Stimulated activated effector memory CD8-positive, alpha-beta T cell treated with anti-CD3 and anti-CD28 coated beads, Interleukin-12 subunit alpha, Interleukin-12 subunit beta, amount 100 ng/mL, for 72 hours (primary cell): ENCODE results near the gene C20orf141.
"Not testable (repeated sequence)": the region's sequence is repeated elsewhere in the genome, so short reads cannot be mapped to it uniquely, and the experiment has no call there.

Experiments used
- ATAC-seq: fragments of 150-1000 bp; cut with Tn5 transposase; 2 replicates; pipeline ENCODE4 v1.10.0; 2021
- DNase-seq, 2 donors: peaks; one replicate each; pipeline ENCODE4 v3.0.0; 2021 to 2022; ENCODE audit warnings: low spot score in 2 of 2
- H3K27ac Mint-ChIP-seq: one replicate; pipeline ENCODE4 v1.8.0; 2022; ENCODE audit warnings: mild to moderate bottlenecking, mixed read lengths
- H3K36me3 Mint-ChIP-seq: one replicate; pipeline ENCODE4 v1.8.0; 2022; ENCODE audit warnings: mild to moderate bottlenecking, mixed read lengths
- H3K4me1 Mint-ChIP-seq: one replicate; pipeline ENCODE4 v1.8.0; 2022; ENCODE audit warnings: mixed read lengths
- H3K4me3 Mint-ChIP-seq: one replicate; pipeline ENCODE4 v1.8.0; 2022; ENCODE audit warnings: mild to moderate bottlenecking, mixed read lengths
- H3K9me3 Mint-ChIP-seq: one replicate; pipeline ENCODE4 v1.8.0; 2022; ENCODE audit warnings: mixed read lengths

C20orf141 gene, protein sequence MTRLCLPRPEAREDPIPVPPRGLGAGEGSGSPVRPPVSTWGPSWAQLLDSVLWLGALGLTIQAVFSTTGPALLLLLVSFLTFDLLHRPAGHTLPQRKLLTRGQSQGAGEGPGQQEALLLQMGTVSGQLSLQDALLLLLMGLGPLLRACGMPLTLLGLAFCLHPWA

DNA sequence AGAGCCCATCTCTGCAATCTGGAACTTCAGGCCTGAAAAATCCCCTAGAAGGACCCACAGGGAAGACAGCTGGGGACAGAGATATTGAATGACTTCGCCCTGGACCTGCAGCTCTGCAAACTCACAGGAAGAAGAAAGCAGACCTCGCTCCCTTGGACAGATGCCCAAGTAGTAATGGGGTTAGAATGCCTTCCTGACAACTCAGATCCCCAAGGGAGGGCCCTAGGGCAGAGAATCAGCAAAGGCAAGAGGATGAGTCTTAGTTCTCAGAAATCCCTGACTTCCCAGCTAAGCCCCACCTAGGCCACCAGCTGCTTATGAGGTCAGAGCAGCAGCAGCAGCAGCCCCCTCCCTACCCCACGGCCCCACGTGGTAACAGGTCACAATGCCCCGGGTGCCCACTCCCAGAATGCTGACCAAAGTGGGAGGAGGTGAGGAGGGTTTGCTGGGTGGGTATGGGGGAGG, at the start of gene C20orf141:
Gene C20orf141, plus strand, starts transcription at position 401 of the 465 bp plus-strand sequence. CDS start 198 bp downstream, outside the sequence.
- DNase-seq (no peak), ATAC-seq (peak; percentile 17)
- Mint-ChIP-seq H3K4me3 (no peak within 1 kb of the TSS), H3K9me3 (peaks cover 5% of the 10 kb centered on the region), H3K36me3 (peaks cover 5% of the 10 kb centered on the region), H3K4me1 (peaks cover 6% of the 10 kb centered on the region), H3K27ac (no peak within 1 kb of the TSS)

DNA sequence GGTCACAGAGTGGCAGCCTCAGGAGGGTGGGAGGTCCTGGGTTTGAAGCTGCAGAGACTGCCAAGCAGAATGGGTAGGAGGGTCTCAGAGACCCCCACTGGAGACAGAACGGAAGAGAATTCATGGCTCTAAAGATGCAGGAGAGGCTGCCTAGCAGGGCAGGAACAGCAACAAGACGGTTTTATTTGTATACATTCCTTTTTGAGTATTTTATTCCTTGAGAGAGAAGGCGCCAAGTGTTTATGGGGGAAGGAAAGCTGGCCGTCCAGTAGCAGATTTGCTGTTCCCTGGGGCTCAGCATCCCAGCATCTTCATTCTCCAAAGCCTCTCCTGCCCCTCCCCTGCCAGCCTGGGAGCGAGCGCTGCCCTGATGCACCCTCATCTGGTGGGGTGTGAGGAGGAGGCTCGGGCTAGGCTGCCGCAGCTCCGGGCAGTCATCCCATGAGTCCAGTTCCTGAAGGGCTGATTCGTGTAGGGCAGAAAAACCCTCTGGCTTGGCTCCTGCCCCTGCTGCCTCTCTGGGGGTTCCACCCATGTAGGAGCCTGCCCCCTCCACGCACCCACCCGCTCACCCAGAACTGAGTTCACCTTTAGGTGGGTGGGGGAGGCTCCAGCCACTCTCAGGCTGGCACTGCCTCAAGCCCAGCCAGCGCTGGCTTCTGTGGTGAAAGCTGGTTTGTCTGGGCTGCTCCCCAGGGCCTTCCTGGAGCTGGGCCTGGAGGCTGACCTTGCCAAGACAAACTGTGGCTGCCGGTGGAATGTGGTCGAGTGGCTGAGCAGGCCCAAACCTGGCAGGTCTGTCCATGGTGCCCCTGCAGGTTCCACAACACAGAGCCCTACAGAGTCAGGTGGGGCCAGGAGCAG, 46.8 kb upstream of the C20orf141 start:
- ATAC-seq (no peak), DNase-seq (no peak)
- no peaks in the 10 kb centered on the region for H3K9me3 Mint-ChIP-seq
- H3K4me3 Mint-ChIP-seq: no peak overlapping the region
- H3K4me1 Mint-ChIP-seq: peaks cover 5% of the 10 kb centered on the region
- peaks cover 4% of the 10 kb centered on the region for H3K36me3 Mint-ChIP-seq
- no peak overlapping the region for H3K27ac Mint-ChIP-seq

DNA sequence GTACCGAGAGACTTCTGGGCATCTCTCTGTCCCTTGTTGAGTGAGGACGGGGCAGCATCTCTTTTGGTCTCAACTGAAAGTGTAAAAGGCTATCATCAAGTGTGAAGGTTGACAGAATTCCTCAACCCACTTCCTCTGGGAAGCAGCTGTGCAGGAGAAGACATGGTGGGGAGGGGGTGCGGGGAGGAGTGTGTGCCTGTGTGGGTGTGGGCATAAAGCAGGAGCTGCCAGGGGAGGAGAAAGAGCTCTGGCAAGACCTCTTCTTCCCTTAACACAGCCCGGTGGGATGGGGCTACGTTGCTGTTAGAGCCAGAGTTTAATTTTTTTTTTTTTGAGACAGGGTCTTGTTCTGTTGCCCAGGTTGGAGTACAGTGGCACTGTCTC, 46.2 kb upstream of the C20orf141 start:
- Mint-ChIP-seq H3K27ac (no peak overlapping the region), H3K9me3 (no peaks in the 10 kb centered on the region), H3K4me3 (no peak overlapping the region), H3K4me1 (peaks cover 5% of the 10 kb centered on the region), H3K36me3 (peaks cover 4% of the 10 kb centered on the region)
- no peak for DNase-seq
- no peak for ATAC-seq

DNA sequence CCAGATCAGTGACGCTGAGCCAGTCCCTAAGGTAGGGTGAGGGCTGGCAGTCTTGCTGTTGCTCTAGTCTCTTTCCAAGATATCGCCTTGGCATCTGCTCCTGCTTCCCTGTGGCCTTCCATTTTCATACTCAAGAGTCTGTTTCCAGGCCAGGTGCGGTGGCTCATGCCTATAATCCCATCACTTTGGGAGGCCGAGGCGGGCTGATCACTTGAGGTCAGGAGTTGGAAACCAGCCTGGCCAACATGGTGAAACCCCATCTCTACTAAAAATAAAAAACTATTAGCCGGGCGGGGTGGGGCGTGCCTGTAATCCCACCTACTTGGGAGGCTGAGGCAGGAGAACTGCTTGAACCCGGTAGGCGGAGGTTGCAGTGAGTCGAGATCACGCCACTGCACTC, 44.7 kb upstream of the C20orf141 start:
- not testable (repeated sequence) for ATAC-seq, H3K9me3 Mint-ChIP-seq

DNA sequence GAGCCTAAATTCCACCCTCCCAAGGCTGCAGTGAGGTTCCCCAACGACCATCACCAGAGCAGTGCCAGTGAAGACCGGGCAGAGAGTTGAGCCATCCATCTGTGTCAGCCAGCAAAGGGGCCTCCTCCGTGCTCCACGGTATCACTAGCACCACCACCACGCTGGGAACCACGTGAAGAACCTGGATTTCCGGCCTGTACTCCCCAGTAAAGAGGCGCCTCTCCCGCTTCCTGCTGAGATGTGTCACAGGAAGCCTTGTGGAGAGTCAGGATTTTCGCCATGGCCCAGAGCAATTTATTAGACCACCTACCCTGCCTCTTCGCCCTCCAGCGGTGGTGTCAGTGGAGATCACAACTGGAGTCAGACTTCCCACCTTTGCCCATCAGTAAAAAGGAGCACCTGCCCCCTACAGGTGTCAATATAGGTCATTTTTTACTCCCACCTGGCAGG, 43.1 kb upstream of the C20orf141 start:
- no peaks in the 10 kb centered on the region for H3K9me3 Mint-ChIP-seq
- peak; percentile 43 for ATAC-seq
- DNase-seq: no peak
- peaks cover 5% of the 10 kb centered on the region for H3K4me1 Mint-ChIP-seq
- H3K36me3 Mint-ChIP-seq: peaks cover 4% of the 10 kb centered on the region
- no peak overlapping the region for H3K4me3 Mint-ChIP-seq
- no peak overlapping the region for H3K27ac Mint-ChIP-seq

More for the DNA sequence above, 44.7 kb upstream of the C20orf141 start:
- not testable (repeated sequence) for H3K36me3 Mint-ChIP-seq, H3K4me1 Mint-ChIP-seq, H3K27ac Mint-ChIP-seq, DNase-seq, H3K4me3 Mint-ChIP-seq

DNA sequence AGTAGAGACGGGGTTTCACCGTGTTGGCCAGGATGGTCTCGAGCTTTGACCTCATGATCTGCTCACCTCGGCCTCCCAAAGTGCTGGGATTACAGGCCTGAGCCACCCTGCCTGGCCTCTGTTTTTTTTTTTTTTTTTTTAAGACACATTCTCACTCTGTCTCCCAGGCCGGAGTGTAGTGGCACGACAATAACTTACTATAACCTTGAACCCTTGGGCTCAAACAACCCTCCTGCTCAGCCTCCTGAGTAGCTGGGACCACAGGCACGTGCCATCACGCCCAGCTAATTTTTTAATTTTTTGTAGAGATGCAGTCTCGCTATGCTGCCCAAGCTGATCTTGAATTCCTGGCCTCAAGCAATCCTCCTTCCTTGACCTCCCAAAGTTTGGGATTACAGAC, 41.0 kb upstream of the C20orf141 start:
- ATAC-seq (no peak), DNase-seq (no peak)
- Mint-ChIP-seq H3K27ac (no peak overlapping the region), H3K9me3 (no peaks in the 10 kb centered on the region), H3K4me3 (no peak overlapping the region), H3K36me3 (no peaks in the 10 kb centered on the region), H3K4me1 (peaks cover 5% of the 10 kb centered on the region)

DNA sequence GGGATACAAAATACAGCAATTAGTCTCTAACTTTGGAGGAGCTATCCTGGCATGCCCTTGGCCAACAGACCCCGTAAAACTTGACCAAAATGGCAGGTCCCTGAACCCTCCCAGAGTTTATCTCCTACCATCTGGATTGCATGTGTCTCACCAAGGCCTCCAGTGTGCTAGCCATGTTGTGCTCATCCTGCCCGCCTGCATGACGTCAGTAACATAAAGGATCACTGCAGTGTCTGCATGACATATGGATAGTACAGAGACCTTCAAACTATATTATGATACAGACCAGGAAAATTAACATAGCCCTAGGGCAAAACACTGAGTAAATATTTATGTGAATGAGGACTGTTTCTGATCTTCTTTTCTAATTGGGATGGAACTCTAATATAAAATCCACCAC, 39.6 kb upstream of the C20orf141 start:
- Mint-ChIP-seq H3K27ac (no peak overlapping the region), H3K4me1 (peaks cover 5% of the 10 kb centered on the region), H3K9me3 (no peaks in the 10 kb centered on the region), H3K4me3 (no peak overlapping the region), H3K36me3 (no peaks in the 10 kb centered on the region)
- DNase-seq (no peak), ATAC-seq (no peak)

DNA sequence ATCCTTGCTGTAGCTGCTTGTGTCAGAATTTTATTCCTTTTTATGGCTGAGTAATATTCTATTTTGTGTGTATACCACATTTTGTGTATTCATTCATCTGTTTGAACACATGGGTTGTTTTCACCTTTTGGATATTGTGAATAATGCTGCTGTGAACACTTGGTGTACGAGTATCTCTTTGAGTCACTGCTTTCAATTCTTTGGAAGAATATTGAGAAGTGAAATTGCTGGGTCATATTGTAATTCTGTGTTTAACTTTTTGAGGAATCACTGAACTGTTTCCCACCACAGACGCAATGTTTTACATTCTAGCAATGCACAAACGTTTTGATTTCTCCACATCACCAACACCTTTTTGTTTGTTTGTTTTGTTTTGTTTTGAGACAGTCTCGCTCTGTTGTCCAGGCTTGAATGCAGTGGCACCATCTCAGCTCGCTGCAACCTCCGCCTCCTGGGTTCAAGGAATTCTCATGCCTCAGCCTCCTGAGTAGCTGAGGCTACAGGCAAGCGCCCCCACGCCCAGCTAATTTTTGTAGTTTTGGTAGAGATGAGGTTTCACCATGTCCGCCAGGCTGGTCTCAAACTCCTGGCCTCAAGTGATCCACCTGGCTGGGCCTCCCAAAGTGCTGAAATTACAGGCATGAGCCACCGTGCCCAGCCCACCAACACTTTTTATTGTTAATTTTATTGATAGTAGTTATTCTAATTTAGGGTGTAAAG, 36.0 kb upstream of the C20orf141 start:
- no peak overlapping the region for H3K4me3 Mint-ChIP-seq
- H3K9me3 Mint-ChIP-seq: no peaks in the 10 kb centered on the region
- H3K36me3 Mint-ChIP-seq: no peaks in the 10 kb centered on the region
- DNase-seq (no peak), ATAC-seq (no peak)
- H3K27ac Mint-ChIP-seq: no peak overlapping the region
- H3K4me1 Mint-ChIP-seq: no peaks in the 10 kb centered on the region

DNA sequence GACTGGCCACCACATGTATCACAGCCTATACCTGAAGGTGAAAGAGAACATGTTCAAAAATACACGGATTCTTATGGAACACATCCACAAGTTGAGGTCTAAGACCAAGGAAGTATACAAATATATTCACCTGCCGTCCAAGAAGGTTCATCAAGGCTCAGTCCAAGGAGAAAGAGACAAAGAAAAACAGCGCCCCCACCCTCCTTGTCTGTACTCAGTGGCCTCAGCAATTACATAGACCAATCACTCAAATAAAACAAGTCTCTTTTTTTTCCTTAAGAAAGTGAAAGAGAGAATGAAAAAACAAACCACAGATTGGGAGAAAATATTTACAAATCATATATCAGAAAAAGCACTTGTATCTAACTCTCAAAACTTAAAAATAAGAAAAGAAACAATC, 33.8 kb upstream of the C20orf141 start:
- ATAC-seq: no peak
- Mint-ChIP-seq H3K36me3 (no peaks in the 10 kb centered on the region), H3K4me1 (no peaks in the 10 kb centered on the region), H3K9me3 (no peaks in the 10 kb centered on the region), H3K27ac (no peak overlapping the region), H3K4me3 (no peak overlapping the region)
- DNase-seq: no peak

DNA sequence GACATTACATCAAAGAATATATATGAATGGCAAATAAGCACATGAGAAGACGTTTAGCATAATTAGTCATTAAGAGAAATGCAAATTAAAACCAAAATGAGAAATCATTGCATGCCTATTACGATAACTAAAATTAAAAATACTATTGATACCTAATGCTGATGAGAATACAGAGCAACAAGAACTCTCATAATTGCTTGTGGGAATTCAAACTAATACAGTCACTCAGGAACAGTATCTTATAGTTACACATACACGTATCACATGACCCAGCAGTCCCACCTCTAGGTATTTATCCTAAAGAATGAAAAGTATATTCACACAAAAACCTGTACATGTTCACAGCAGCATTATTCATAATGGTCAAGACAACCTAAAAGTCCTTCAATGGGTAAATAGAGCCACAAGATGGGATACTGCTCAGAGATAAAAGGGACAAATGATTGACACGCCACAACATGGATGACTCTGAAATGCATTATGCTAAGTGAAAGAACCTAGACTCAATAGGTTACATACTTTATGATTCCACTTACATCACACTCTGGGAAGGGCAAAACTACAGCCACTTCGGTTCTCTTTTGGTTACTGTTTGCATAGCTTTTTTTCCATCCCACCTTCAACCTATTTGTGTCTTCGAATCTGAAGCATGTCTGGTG, 30.8 kb upstream of the C20orf141 start:
- DNase-seq: no peak
- H3K27ac Mint-ChIP-seq: no peak overlapping the region
- H3K9me3 Mint-ChIP-seq: no peaks in the 10 kb centered on the region
- no peak overlapping the region for H3K4me3 Mint-ChIP-seq
- no peaks in the 10 kb centered on the region for H3K4me1 Mint-ChIP-seq
- ATAC-seq: no peak
- H3K36me3 Mint-ChIP-seq: no peaks in the 10 kb centered on the region

DNA sequence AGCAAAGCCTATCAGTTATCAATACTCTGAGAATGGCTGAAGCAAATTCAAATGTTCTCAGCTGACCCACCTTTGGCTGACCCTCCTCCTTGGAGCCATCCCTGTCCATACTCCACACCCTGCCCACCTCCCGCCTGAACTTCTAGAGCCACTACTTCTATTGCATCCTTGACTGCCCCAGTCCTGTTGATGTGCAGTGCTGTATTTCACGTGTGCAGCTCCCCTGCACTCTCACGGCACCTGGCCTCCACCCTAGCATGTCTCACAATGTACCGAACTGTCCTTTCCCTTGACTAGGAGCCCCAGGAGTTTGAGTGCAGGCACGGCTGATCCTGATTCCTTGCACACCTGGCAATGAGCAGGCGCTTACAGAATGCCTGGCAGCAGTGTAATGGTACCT, 21.3 kb upstream of the C20orf141 start:
- Mint-ChIP-seq H3K9me3 (no peaks in the 10 kb centered on the region), H3K4me3 (no peak overlapping the region), H3K27ac (no peak overlapping the region), H3K36me3 (no peaks in the 10 kb centered on the region), H3K4me1 (no peaks in the 10 kb centered on the region)
- DNase-seq (no peak), ATAC-seq (no peak)

DNA sequence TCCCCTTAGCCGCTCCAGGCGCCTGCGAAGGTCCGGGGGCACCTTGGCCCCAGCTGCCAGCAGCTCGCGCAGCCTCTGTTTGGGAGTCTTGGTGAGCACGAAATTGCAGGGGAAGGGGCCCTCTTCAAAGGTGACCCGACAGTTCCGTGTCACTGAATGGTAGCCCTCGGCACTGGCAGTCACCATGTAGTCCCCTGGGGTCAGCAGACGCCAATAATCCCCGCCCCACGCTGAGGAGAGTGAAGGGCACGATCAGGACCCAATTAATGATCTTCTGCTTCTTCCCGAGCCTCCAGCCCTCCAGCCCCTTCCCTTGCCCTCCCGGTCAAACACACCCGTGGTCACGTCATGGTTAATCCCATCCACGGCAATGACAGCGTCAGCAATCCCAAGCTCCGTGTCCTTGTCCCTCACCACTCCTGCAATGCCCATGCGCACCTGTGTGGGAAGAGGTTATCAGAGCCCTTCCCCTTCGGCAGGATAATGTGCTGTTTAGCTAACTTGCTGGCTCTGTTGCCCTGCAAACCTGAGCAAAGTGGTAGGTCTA, 20.5 kb upstream of the C20orf141 start:
- H3K27ac Mint-ChIP-seq: no peak overlapping the region
- no peaks in the 10 kb centered on the region for H3K9me3 Mint-ChIP-seq

DNA sequence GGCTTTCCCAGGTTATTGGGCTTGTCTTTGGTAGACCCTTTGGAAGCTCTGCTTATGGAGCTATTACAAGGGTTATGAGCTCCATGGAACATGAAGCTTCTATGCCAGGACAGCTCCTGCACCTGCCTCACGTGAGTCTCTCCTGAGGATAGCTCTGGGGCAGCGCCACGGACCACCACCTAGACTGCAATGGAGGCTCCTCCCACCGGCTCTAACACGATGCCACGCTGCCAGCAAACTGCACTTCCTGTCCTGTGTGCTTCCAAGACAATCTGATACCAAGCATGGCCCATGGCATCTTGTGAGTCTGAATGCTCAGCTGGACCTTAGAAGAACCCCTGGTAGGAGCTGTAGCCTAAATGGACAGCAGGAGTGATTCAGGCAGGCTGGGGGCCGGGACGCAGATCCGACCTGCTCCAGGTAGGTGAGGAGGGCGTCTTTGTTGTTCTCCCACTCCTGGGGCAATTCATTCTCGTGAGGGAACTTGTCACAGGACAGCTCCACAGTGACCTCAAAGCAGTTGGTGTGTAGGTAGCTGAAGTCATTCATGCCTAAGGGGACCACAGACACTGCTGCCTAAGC, 19.8 kb upstream of the C20orf141 start:
- ATAC-seq (no peak), DNase-seq (no peak)
- no peaks in the 10 kb centered on the region for H3K9me3 Mint-ChIP-seq
- no peak overlapping the region for H3K4me3 Mint-ChIP-seq
- no peak overlapping the region for H3K27ac Mint-ChIP-seq
- H3K36me3 Mint-ChIP-seq: peaks cover 4% of the 10 kb centered on the region
- peaks cover 9% of the 10 kb centered on the region for H3K4me1 Mint-ChIP-seq

More for the DNA sequence above, 20.5 kb upstream of the C20orf141 start:
- ATAC-seq (no peak), DNase-seq (no peak)
- Mint-ChIP-seq H3K4me3 (no peak overlapping the region), H3K4me1 (peaks cover 2% of the 10 kb centered on the region), H3K36me3 (no peaks in the 10 kb centered on the region)

DNA sequence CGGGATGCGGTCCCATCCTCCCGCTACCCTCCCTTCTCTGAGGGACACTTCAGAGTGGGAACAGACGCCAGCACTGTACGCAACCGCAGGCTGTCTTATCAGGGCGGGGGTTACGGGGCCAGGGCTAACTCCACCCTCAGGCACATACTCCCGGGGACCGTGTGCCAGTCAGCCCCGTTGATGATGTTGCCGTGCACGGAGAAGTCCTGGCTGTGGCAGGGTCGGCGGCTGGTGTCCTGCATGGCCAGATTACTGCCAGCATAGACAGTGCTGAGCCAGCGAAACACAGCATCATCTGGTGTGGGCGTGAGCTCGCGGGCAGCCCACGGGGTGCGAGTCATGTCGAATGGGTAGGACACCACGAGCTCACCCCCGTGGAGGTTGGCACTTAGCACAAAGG, 19.3 kb upstream of the C20orf141 start:
- Mint-ChIP-seq H3K27ac (no peak overlapping the region), H3K9me3 (no peaks in the 10 kb centered on the region), H3K36me3 (peaks cover 5% of the 10 kb centered on the region), H3K4me1 (peaks cover 13% of the 10 kb centered on the region), H3K4me3 (no peak overlapping the region)
- no peak for DNase-seq
- no peak for ATAC-seq
